CD4-positive, alpha-beta T cell treated with Interleukin-12 subunit alpha and Interleukin-12 subunit beta, for 1 hour (primary cell): ENCODE measurements around the gene MRPL48.

ENCODE experiments used
- DNase-seq: peaks from one replicate; pipeline ENCODE4 v3.0.0-alpha.2; 2020

MRPL48 gene

DNA sequence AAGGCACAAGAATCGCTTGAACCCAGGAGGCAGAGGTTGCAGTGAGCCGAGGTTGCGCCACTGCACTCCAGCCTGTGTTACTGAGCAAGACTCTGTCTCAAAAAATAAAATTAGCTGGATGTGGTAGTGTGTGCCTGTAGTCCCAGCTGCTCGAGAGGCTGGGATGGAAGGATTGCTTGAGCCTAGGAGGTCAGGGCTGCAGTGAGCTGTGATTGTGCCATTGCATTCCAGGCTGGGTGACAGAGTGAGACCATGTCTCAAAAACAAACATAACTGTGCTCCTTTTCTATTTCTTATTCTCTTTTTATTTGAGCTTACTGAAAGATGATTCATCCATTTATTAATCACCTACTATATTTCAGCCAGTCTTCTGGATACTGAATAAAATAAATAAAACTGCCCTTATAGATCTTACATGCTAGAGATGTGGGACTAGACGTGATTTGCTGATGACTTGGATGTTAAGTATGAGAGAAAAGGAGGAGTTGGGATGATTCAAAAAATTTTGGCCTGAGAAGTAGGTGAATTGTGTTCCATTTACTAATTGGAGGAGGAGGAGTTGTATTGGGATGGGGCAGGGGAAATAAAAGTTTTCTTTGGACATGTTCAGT lies 107.2 kb downstream of the MRPL48 start:
- no peak for DNase-seq

DNA sequence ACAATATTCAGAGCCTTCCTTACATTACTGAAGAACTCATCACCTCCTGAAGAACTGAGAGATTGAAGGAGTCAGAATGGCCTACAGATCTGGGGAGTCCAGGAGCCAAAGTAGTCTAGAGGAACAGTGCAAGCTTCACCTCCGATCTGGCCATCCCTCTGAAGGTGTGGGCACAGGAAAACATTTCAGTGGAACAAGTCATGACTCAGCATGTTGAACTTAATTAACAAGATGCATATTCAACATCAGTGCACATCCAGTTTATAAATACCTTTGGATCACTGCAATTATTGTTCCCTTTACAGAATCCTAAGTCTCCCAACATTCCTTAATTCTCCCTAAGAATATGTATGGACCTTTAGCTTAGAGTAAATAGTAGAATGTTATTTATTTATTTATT lies 114.6 kb downstream of the MRPL48 start:
- DNase-seq, result no peak

GRCh38 chr11:73907191-73907590 lies 119.5 kb downstream of the MRPL48 start:
- no peak for DNase-seq

DNA sequence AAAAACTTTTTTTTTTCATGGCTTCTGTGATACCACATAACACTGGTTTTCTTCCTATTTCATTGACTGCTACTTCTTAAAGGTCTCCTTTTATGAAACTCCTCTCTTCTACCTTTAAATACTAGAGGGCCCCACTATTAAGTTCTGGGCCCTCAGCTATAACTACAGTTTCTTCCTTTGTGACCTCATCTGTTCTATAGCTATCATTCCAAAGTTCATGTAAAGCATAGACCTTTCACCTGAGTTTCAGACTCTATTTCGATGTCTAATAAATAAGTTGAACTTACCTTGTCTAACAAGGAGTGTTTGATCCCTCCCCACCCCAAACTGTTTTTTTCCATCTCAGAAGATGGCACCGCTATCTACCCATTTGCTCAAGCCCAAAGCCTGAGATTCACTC lies 124.4 kb downstream of the MRPL48 start:
- DNase-seq, result no peak

- no peak for DNase-seq
Observed at GRCh38 chr11:73913472-73913871, 125.8 kb downstream of the MRPL48 start.

DNA sequence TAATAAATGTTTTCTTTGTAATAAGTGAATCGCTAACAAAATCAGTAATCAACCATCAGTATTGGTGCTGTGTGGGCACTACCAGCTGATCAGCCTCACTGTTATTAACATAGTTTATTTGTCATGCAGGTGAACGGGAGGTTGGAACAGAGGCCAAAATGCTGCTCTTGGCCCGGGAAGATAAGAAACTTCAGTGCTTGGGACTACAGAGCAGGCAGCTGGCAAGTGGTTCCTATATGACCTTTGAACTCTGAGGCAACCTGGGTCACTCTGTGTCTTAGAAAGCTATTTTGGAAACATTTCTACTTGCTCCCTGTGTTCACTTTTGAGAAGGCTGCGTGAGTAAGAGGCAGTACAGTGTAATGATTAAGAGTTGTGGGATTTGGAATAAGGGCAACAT lies 126.6 kb downstream of the MRPL48 start:
- DNase-seq, result no peak
